KOPT-K1 (cell line): Measurements from ENCODE around the gene FARS2.

Experiments used
- H3K27ac ChIP-seq: fragments of 200-600 bp; sonication (generic); 2 replicates; pipeline ENCODE4 v1.5.1; 2016; ENCODE audit warnings: antibody characterized with exemption, mild to moderate bottlenecking, low read depth, low read length; ENCODE audit not compliant: poor library complexity, severe bottlenecking
- H3K36me3 ChIP-seq: fragments of 200-600 bp; sonication (generic); 2 replicates; pipeline ENCODE4 v1.5.1; 2017; ENCODE audit warnings: antibody characterized with exemption, mild to moderate bottlenecking, low read length, moderate library complexity; ENCODE audit not compliant: insufficient read depth
- H3K9me3 ChIP-seq: fragments of 200-600 bp; sonication (generic); 2 replicates; pipeline ENCODE4 v1.5.1; 2017; ENCODE audit warnings: antibody characterized with exemption, low read length, mild to moderate bottlenecking; ENCODE audit not compliant: insufficient read depth, poor library complexity, severe bottlenecking

FARS2 gene

DNA sequence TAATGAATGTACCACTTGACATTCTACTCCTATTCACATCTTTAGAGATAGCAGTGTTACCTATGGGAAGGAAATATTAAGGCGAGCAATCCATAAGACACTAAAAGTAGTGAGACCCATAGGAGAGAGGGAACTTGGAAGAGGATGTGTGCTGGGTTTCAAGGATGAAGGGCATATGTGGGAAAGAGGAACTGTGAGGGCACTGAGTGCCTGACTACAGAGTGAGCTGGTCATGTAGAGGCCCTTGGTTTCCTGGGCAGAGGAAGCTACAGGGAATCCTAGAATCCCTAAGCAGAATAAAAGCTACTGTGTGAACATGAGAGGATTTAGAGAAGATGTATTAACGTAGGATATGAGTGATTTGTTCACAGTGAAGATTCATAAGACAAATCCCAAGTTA, 262.8 kb downstream of the FARS2 start:
- no peak overlapping the region for H3K27ac ChIP-seq
- no peaks in the 10 kb centered on the region for H3K36me3 ChIP-seq
- H3K9me3 ChIP-seq, result no peaks in the 10 kb centered on the region

DNA sequence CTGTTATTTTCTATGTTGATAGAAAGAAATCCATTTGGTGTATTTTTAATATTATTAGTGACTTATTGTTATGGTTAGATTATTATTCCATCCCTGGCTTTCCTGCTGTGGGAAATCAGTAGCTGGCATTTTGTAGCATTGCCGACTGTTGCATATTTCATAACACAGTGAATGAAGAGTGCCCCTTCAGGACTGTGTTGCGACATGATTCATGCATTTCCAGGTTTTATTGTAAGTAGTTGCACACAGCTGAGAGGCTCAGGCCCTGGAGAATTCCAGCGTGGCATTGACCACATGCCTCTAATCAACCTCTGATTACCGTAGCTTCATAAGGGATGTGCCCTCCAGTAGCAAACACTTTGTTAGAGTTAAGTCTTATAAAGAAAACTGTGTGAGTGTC, 263.9 kb downstream of the FARS2 start:
- Histone ChIP-seq H3K27ac (no peak overlapping the region), H3K36me3 (no peaks in the 10 kb centered on the region), H3K9me3 (no peaks in the 10 kb centered on the region)

- Histone ChIP-seq H3K27ac (no peak overlapping the region), H3K9me3 (no peaks in the 10 kb centered on the region), H3K36me3 (no peaks in the 10 kb centered on the region)
Observed at GRCh38 chr6:5529015-5529414, 267.7 kb downstream of the FARS2 start.

- Histone ChIP-seq H3K36me3 (no peaks in the 10 kb centered on the region), H3K9me3 (peaks cover 4% of the 10 kb centered on the region), H3K27ac (no peak overlapping the region)
Observed at GRCh38 chr6:5529733-5530132, 268.4 kb downstream of the FARS2 start.

GRCh38 chr6:5531161-5531560, 269.8 kb downstream of the FARS2 start:
- H3K9me3 ChIP-seq, result peaks cover 5% of the 10 kb centered on the region
- no peaks in the 10 kb centered on the region for H3K36me3 ChIP-seq
- H3K27ac ChIP-seq, result no peak overlapping the region

- H3K9me3 ChIP-seq, result peaks cover 5% of the 10 kb centered on the region
- no peaks in the 10 kb centered on the region for H3K36me3 ChIP-seq
- no peak overlapping the region for H3K27ac ChIP-seq
Observed at GRCh38 chr6:5531853-5532375, 270.6 kb downstream of the FARS2 start.

- Histone ChIP-seq H3K9me3 (peaks cover 5% of the 10 kb centered on the region), H3K27ac (no peak overlapping the region), H3K36me3 (no peaks in the 10 kb centered on the region)
Observed at GRCh38 chr6:5532941-5533340, 271.6 kb downstream of the FARS2 start.

- Histone ChIP-seq H3K27ac (no peak overlapping the region), H3K9me3 (peaks cover 5% of the 10 kb centered on the region), H3K36me3 (no peaks in the 10 kb centered on the region)
Observed at GRCh38 chr6:5534643-5535042, 273.3 kb downstream of the FARS2 start.

DNA sequence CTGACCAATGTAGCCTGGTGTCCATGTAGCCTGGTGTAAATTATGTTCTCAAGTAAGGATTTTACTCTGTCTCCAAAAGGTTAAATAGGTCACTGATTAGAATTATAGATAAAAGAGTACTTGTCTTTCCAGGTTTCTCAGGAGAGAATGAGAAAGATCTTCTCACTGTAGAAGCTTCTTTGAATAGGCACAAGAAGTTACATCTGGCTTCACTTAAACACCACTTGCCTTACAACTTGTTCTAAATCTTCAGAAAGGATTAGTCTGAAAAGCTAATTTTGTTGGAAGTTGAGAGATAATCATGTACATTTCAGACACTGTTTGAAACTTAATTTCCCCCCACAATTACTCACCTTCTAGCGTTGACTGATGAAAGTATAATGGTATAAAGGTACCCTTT, 275.3 kb downstream of the FARS2 start:
- Histone ChIP-seq H3K36me3 (no peaks in the 10 kb centered on the region), H3K27ac (no peak overlapping the region), H3K9me3 (peaks cover 5% of the 10 kb centered on the region)

- no peaks in the 10 kb centered on the region for H3K36me3 ChIP-seq
- H3K9me3 ChIP-seq, result peaks cover 5% of the 10 kb centered on the region
- no peak overlapping the region for H3K27ac ChIP-seq
Observed at GRCh38 chr6:5537132-5537531, 275.8 kb downstream of the FARS2 start.

DNA sequence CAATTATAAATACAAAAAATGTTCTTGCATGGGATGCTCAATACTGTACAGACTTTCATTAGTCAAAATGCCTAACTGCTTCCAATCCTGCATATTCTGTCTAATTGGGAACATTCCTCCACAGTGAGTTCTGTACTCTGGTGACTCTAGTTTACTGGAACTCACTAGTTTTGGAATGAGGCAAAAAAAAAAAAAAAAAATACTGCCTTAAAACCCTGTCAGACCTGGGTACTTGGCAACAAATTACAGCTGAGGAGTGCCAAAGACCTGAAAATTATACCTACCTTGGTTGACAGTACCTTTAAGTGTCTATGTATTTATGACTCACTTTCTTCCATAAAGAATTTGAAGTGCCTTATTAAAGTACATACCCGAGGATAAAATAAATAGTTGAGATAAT, 276.7 kb downstream of the FARS2 start:
- Histone ChIP-seq H3K36me3 (no peaks in the 10 kb centered on the region), H3K27ac (no peak overlapping the region), H3K9me3 (peaks cover 5% of the 10 kb centered on the region)

DNA sequence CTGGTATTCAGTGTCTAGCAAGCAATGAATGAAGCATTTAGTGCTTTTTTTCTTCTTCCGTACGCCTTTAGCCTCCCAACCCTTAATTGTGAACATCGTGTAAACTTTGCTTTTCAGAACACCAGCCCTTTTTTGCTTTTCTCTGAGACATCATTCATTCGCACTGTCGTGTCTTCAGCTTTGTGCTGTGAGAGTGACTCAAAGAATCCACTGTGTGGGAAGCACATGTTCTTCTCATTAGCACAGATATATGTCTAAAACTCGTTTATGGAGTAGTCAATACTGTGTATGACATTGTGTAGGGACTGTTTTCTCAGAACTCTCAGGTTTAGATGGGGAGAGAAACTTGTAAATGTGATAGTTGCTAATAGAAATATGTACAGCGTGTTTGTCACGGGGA, 279.1 kb downstream of the FARS2 start:
- H3K27ac ChIP-seq, result no peak overlapping the region
- H3K36me3 ChIP-seq, result no peaks in the 10 kb centered on the region
- no peaks in the 10 kb centered on the region for H3K9me3 ChIP-seq

DNA sequence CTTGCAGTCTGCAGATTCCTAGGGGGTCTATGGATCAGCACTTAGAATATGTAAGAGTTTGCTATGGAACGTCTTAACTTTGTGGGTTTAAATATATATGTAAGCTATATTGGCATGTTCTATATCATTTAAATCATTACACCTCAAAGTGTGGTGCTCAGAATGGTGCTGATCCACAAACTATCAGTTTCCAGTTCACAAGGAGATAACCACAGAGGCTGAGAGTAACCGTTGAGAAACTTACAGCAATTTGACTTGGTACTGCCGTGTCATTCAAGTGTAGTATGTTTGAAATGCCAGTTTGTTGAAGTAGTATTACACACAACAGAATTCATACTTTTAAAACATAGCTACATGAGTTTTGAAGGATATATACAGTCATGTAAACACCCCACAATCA, 279.7 kb downstream of the FARS2 start:
- no peak overlapping the region for H3K27ac ChIP-seq
- H3K36me3 ChIP-seq, result no peaks in the 10 kb centered on the region
- H3K9me3 ChIP-seq, result no peaks in the 10 kb centered on the region

DNA sequence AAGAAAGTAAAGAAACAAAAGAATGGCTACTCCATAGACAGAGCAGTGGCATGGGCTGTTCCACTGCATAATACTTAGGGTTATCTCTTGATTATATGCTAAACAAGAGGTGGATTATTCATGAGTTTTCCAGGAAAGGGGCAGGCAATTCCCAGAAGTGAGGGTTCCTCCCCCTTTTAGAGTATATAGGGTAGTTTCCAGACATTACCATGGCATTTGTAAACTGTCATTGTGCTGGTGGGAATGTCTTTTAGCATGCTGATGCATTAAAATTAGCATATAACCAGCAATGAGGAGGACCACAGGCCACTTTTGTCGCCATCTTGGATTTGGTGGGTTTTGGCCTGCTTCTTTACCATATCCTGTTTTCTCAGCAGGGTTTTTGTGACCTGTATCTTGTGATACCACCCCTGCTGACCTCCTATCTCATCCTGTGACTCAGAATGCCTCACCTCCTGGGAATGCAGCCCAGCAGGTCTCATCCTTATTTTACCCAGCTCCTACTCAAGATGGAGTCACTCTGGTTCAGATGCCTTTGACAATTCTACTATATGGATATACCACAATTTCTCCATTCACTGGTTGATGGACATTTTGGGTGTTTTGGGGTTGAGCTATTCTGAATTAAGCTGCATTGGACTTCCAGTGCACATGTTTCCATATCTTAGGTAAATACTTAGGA, 280.6 kb downstream of the FARS2 start:
- Histone ChIP-seq H3K36me3 (no peaks in the 10 kb centered on the region), H3K27ac (no peak overlapping the region), H3K9me3 (no peaks in the 10 kb centered on the region)

- H3K9me3 ChIP-seq, result peaks cover 9% of the 10 kb centered on the region
- no peaks in the 10 kb centered on the region for H3K36me3 ChIP-seq
- no peak overlapping the region for H3K27ac ChIP-seq
Observed at GRCh38 chr6:5547556-5547955, 286.2 kb downstream of the FARS2 start.

- peaks cover 9% of the 10 kb centered on the region for H3K9me3 ChIP-seq
- H3K27ac ChIP-seq, result no peak overlapping the region
- H3K36me3 ChIP-seq, result no peaks in the 10 kb centered on the region
Observed at GRCh38 chr6:5550631-5551030, 289.3 kb downstream of the FARS2 start.
